ENCODE measurements around the gene TFF3.

Gene TFF3

DNA sequence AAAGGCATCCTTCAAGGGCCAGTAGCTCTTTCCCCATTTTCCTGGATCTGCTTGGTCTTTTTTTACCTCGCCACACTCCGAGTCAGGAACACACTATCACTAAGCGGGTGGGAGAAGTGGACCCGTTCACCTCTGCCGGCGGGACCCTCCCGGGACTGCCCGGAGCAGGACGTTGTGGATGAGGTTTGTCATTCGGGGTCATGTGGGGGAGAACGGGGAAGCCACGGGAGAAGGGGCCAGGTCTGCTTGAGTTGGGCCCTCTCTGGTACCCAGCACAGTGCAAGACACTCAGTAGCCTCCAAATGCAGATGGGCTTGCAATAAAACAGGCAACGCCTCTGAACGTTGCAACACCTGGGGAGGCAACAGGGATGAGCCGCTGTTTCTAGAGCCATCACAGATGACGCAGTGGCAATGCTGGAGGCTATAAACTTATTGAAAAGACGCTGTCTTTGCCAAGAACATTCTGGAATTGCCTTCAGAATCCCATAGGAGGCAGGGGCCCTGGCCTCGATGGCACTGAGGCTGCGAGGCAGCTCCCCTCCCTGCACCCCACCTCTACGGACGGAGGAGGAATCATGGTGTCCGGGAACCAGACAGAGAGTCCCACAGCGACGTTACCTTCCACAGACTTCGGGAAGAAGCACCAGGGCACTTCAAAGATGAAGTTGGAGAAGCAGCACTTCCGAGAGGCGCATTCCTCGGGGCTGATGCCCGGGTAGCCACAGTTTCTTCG is 31.8 kb upstream of the TFF3 start:
- no peak for DNase-seq (ENCODE audit: low read depth in 2 of 2)

DNA sequence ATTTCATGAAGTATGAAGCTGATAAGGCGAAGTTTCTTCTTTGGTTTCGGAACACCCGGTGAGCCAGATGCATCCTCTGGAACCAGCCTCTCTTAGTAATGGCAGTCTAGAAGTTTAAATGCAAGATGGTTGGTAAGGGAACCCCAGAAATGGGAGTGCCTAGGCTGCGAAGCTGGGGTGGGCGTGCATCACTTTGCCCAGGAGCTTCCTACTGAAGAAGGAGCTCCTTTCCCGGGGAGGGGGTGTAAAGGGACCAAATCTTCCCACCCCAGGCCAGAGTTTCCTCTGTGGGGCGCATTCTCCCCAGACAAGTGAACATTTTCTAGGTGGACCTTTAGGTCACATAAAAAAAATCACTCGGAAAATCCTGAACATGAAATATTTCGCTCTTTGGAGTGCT is 31.2 kb upstream of the TFF3 start:
- no peak for DNase-seq (ENCODE audit: low read depth in 2 of 2)

DNA sequence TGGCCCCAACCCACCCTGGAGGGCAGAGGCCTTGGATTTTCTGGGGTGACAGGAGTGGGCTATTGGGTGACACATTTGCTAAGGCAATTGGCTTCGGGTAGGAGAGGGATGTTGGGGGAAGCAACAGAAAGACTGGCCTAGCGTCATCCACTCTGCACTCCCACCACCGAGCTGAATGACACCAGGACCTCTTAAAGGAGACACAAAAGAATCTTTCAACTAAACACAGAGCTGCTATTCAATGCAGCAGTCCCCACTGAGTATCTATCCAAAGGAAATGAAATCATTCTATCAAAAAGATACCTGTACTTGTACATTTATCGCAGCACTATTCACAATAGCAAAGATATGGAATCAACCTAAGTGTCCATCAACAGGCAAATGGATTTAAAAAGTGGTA is 29.4 kb upstream of the TFF3 start:
- DNase-seq (ENCODE audit: low read depth in 2 of 2): no peak

DNA sequence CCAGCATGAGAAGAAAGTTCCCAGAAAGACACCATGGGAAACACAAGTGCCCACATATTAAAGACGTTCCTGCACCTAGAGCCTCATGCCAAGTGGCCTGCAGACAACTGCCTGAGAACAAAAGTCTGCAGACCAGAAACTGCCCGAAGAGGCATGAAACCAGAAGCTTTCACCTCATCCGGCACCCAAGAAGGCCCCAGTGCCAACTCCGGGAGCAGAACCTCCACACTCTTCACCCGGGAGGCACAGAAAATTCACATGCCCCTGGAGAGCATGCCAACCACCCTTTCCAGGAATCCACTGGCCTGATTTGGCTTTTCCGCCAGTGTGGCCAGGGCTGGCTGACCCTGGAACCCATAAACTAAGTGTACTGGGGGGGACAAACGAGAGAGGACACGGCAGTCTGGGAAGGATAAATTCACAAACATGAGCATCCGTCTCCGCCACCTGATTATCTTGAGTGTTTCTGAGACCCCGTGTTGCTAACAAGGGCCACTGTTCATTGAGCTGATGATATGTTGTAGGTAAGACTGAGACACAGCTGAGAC is 28.8 kb upstream of the TFF3 start:
- DNase-seq (ENCODE audit: low read depth in 2 of 2): no peak

DNA sequence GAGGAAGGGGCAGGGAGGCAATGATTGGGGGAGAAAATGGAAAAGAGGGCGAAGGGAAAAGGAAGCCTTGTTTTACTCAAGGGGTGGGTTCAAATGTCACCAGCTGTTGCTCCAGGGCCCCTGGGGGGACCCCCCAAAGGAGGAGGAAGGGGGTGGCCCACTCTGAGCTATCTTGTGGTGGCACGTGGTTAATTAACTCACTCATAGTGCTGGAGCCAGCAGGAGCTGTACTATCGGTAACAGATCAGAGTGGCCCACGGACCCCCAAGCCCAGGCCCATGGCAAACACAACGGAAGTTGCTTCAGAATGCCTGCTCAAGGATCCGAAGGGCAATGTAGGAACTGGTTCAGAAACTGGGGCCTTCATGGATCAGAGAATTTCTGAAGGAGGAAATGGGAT is 28.3 kb upstream of the TFF3 start:
- no peak for DNase-seq (ENCODE audit: low read depth in 2 of 2)

DNA sequence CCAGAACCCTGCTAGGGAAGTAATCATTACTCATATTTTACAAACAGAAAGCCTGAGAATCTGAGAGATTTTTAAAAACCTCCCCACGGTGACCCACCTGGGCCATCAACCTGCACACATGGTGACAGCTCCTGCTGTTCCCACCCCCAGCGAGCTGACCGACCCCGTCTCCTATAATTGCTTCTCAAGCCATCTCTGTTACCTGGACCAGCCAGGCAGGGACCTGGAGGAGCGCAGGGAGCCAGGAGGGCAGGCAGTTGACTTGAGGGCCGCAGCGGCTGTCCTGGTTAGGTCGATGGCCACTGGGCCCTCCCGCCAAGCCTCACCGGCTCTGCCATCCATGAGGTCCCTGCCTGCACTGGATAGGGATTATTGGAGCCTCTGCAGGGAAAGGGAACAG is 27.9 kb upstream of the TFF3 start:
- DNase-seq (ENCODE audit: low read depth in 2 of 2): no peak

DNA sequence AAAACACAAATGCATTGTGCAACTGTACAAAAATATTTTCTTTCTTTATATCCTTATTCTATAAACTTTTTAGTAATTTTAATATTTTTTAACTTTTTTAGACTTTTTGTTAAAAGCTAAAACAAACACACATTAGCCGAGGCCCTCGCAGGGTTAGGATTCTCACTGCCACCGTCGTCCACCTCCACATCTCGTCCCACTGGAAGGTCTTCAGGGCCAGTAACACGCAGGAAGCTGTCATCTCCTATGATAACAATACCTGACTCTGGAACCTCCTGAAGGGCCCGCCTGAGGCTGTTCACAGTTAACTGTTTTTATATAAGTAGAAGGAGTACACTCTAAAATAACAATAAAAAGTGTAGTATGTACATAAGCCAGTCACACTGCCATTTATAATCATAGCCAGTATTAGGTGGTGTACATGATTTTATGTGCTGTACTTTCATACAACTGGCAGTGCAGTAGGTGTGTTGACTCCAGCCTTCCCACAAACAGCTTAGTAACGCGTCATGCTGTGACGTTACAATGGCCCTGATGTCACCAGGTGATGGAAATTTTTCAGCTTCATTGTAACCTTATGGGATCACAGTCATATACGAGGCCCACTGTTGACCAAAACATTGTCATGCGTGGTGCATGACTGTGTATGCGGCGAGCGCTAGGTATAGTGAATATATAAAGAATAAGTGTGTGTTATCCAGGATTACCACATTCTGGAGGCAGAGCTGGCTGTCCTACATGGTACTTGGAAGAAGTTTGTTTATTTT is 26.8 kb upstream of the TFF3 start:
- no peak for DNase-seq (ENCODE audit: low read depth in 2 of 2)

DNA sequence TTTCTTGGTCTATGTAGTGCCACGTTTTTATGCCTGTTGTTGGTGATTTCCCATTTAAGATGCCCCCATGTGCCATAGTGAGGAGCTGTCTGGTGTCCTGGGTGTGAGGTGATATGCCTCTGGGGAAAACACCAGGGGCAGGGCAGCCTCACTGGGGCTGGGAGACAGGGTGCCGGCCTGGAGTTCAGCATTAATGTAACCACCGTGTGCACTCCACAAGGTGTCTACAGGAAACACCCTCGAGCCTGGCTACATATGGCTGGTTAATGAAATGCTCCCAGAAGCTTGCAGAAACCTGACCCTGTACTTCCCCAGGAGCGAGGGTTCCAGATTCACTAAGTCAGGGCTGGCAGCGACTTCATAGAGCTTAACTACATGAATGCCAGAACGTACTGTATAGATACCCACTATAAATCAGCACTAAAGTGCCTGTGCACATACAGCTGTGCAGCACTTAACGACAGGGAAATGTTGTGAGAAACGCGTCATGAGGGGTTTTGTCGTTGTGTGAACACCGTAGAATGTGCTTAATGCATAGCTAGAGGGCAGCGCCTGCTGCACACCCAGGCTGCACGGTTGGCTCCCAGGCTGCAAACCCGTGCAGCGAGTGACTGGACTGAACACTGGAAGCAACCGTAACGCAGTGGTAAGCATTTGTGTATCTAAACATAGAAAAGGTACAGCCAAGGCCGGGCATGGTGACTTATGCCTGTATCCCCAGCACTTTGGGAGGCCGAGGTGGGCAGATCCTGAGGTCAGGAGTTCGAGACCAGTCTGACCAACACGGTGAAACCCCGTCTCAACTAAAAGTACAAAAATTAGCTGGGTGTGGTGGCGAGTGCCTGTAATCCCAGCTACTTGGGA is 25.2 kb upstream of the TFF3 start:
- no peak for DNase-seq (ENCODE audit: low read depth in 2 of 2)

DNA sequence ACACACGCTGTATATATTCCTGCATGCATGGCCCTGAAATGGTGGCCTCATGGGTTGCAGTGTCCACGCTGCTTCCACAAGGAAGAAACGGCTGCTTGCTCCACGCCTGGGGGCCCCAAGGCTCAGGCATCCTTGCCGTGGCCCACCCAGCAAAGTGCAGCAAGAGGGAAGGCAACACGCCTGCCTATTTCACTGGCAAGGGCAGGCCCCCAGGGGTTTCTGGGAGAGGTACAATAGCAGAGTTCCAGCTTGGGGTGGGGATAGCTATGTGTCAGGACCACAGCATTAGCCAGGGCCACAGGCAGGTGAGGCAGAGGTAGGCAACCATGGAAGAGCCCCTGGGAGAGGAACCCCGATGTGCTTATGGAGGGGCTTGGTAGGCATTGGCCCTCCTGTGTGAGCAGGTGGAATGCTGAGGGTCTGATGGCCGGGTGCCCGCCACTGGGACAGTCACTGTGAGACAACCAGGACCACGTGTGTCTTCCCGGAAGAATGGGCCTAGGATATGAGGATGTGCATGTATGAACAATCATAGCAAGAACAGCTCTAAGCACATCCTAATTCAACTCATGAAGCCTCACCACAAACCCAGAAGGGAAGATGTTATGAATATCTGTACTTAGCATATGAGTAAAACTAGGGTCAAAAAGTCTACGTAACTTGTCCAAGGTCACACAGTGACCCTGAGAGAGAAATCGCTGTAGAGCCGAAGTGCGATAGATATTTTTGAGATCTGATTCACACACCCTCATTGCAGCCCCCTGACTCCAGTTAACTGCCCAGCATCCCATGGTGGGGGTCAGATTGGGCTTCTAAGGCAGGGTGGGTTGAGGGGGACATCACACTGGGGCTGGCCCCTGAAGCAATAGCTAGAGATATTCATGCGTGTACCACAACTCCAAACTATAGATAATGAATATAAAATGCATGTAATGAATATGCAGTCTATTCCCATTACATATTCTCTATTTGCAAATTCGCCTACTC is 23.8 kb upstream of the TFF3 start:
- DNase-seq (ENCODE audit: low read depth in 2 of 2): no peak

DNA sequence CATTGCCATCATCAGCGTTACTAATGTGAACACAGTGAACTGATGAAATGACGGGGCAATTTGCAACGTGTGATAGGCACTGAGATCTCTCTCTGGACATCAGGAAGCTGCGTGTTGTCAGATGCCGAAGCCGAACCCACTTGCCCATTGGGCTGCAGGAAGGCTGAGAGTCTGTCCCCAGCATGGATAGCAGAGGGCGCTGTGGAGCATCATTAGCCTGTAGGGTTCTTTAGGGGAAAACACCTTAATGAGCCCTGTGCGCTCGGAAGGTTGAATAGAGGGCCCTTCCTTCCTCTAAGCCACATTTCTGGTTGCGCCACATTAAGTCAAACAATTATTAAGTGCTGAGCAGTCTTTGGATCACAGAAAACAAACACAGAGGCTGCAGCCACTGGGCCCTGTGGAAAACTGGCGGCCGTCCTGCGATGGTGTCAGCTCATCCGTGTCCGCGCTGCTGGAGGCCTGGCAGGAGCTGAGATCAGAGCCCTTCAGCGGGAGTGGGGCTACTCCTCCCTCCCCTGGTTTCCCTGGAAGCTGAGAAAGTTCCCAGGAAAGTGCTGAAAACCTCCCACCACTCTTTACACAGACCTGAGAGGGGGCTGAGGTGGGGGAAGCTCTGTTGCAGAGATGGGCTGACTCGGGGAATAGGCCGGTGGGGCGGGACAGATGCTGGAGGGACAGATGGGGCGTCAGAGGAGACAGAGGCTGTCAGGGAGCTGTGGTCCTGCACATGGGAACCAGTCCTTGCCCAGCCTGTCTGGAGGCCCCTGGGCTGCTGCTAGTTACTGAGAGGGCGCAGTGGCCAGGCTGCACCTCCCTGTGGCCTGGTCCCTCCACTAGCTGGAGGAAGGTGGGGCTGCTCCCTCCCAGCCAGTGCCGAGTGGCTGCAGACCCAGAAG is 22.9 kb upstream of the TFF3 start:
- peak; percentile 63 to 73 for DNase-seq (ENCODE audit: low read depth in 2 of 2)

DNA sequence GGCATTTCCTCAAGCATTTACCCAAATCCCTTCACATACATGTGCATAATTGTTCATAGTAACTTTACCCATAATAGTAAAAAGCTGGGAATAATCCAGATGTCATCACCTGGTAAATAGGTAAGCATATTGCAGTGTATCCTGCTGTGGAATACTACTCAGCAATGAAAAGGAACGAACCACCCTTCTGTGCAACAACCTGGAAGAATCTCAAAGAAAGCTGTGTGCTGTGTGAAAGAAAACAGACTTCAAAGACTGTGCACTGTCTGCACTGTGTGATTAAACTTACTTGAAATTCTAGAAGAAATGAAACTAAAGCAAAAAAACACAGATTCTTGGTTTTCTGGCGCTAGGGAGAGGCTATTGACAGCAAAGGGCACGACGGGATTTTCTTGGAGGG is 22.1 kb upstream of the TFF3 start:
- DNase-seq (ENCODE audit: low read depth in 2 of 2): no peak

DNA sequence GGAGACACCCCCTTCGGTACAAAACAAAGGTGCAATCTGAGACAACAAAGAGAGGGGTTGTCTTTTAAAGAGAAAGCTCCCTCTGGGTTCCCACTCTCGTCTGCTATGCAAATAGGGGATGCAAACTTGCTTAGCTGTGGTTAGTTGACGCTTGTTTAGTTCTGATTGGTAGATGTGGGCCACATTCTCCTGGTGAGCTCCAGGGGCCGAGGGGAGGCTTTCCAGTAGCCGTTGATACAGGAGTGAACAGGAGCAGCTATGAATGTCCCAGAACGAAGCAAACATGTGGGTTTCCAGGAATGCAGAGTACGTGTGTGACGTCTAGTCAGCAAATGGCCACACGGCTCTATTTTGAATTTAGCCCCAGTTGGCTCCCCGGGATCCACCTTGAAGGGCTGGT is 20.8 kb upstream of the TFF3 start:
- no peak for DNase-seq (ENCODE audit: low read depth in 2 of 2)

DNA sequence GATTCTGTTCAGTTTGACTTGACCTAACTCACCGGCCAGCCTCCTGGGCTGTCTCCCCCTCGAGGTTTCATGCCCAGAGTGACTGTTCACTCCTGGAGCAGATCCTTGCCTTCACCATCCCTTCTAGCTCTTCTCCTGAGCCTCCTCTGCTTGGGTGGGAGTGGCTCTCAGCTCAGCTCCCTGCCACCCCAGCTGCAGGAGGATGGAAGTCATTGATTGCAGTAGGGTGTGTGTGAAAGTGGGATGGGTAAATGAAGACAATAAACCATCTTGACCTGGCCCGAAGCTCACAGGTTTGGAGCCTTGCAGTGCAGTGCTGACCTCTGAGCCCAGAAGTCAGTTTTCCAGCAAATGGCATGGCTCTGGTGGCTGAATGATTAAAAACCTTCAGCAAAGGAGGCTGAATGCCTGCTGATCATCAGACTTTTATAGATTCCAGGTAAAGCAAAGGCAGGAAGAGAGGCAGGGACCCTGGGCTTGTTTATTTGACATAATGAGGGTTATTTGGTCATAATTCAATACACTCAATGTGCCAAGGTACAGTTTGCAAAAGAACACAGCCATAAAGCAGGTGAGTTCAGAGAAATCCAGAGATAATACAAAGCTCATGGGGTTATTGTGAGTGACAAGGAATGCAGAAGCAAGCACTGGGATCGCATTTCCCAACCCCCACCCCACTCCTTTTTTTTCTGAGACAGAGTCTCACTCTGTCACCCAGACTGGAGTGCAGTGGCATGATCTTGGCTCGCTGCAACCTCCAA is 17.5 kb upstream of the TFF3 start:
- no peak for DNase-seq (ENCODE audit: low read depth in 2 of 2)

DNA sequence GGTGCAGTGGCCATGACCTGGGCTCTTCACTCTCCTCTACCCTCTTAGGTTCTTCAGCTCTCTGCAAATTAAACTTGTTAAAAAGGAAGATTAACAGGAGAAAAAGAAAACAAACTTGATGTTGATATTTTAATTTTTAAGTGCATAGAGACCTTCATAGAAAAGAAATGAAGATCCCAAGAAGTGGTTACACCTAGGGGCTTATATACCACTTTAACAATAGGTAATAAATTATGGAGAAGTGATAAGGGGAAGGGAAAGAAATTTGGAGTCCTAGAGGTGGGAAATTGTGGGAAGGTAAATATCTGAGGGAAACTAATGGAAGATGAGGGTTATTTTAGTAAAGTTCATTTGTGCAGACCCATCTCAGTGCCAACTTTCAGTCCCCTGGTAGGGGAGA is 16.5 kb upstream of the TFF3 start:
- DNase-seq (ENCODE audit: low read depth in 2 of 2): no peak

DNA sequence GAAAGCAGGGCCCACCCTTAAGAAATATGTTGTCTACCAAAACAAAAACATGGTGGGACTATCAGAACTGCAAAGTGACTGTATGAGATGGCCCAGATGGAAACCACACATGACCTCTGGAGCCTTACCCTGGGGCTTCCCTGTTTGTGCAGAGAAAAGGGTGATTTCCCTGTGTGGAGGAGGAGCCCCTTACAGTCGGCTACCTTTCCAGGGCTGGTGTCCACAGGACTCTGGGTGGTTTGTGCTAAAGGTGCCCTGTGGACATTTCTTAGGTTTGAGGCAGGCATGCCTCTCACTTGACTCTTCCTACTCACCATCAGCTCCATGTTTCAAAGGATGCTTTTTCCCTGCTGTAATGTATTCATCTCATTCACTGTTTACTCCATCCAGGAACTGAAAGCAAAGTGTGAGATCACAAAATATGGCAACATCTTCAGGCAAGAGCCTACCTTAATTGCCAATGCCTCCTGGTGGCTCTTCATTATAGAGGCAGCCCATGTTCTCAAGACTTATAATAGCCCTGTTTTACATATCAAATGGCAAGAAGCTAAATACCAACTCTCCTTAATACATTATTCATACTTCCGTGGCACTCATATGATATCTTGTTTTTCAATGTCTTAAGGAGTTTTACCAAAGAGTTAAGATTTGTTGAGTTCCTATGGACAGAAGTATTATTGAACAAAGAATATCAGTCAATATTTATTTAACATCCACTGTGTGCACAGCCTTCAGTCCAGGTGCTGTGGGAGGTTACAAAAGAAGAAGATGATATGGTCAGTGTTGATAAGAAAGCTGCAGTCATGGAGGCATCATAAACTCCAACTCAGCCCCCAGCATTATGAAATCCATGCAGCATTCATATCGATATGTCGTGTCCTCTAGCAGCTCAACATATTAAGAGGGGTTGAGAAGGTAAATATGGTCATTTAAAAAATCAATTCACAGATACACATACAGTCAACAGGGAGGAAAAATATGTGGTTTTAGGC is 15.5 kb upstream of the TFF3 start:
- no peak for DNase-seq (ENCODE audit: low read depth in 2 of 2)

DNA sequence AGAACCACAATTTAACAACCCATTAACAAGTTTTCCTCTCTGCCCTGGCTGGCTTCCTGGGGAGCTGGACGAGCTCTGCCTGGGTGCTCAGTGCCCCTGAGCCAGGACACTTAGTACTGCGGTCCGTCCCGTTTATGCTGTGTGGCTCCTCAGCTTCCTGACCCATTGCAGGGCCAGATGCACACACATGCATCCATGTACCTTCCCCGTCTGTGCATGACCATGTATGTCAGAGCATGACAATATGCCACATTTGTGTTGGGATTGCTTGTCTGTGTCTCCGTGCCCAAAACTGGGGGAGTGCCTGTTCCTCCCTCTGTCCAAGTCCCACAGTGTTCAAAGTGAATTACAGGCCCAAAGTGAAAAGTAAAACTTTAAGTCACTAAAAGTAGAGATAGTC is 9.7 kb upstream of the TFF3 start:
- no peak for DNase-seq (ENCODE audit: low read depth in 2 of 2)

DNA sequence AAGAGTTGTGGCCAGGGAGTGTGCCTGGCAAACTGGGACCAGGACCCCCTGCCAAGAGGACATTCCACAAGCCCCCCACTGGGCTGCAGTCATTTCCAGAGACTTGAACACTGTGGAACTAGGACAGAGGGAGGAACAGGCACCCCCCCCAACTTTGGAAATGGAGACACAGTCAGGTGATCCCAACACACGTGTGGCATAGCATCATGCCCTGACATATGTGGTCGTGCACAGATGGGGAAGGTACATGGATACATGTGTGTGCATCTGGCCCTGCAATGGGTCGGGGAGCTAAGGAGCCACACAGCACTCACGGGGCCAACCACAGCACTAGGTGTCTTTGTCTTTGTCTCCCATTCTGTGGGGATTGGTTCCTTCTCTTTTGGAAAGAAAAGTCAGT is 6.6 kb upstream of the TFF3 start:
- DNase-seq (ENCODE audit: low read depth in 2 of 2): no peak

DNA sequence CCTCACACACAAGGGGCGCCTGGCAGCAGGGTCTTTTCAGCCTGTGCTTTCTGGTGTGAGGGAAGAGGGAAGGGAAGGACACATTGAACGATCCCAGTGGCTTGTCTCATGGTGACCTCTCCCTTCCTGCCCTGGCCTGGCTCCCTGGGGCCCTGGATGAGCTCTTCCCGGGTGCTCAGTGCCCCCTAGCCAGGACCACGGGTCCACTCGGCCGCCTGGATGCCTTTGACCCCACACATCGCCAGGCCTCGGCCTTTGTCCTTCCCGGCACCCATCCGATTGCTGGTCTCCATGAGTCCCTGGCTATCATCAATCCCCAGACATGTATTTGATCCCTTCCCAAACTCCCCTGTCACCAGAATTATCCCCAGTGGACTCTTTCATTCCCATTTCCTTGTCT is 6.0 kb upstream of the TFF3 start:
- DNase-seq (ENCODE audit: low read depth in 2 of 2): no peak
